COLO829 (cell line): ENCODE measurements around the gene RBCK1.
"Not testable (repeated sequence)": the region's sequence is repeated elsewhere in the genome, so short reads cannot be mapped to it uniquely, and the experiment has no call there.

Source experiments
- DNase-seq: peaks from one replicate; pipeline ENCODE4 v3.0.0; 2012; ENCODE audit warnings: low spot score

RBCK1 gene

GRCh38 chr20:376089-376488, 32.0 kb upstream of the RBCK1 start:
- no peak for DNase-seq

GRCh38 chr20:376750-377149, 31.3 kb upstream of the RBCK1 start:
- DNase-seq: no peak

GRCh38 chr20:377578-377977, 30.5 kb upstream of the RBCK1 start:
- DNase-seq: not testable (repeated sequence)

GRCh38 chr20:378961-379336, 29.1 kb upstream of the RBCK1 start:
- DNase-seq: no peak

GRCh38 chr20:380763-381580, 27.1 kb upstream of the RBCK1 start:
- peak; percentile 55 for DNase-seq

GRCh38 chr20:381581-382290, 26.4 kb upstream of the RBCK1 start:
- peak; percentile 54 for DNase-seq

GRCh38 chr20:382291-383115, 25.6 kb upstream of the RBCK1 start:
- DNase-seq: no peak

GRCh38 chr20:383889-384288, 24.2 kb upstream of the RBCK1 start:
- DNase-seq: no peak

GRCh38 chr20:384723-385122, 23.4 kb upstream of the RBCK1 start:
- DNase-seq: no peak

GRCh38 chr20:385448-385847, 22.7 kb upstream of the RBCK1 start:
- no peak for DNase-seq

- DNase-seq: not testable (repeated sequence)
Observed at GRCh38 chr20:386634-387033, 21.5 kb upstream of the RBCK1 start.

- DNase-seq: no peak
Observed at GRCh38 chr20:387520-387919, 20.6 kb upstream of the RBCK1 start.

- no peak for DNase-seq
Observed at GRCh38 chr20:388034-388994, 19.8 kb upstream of the RBCK1 start.

- DNase-seq: no peak
Observed at GRCh38 chr20:389220-389619, 18.9 kb upstream of the RBCK1 start.

GRCh38 chr20:391041-391711, 16.9 kb upstream of the RBCK1 start:
- no peak for DNase-seq

- DNase-seq: not testable (repeated sequence)
Observed at GRCh38 chr20:393296-393695, 14.8 kb upstream of the RBCK1 start.

- no peak for DNase-seq
Observed at GRCh38 chr20:396252-396618, 11.9 kb upstream of the RBCK1 start.

GRCh38 chr20:396619-397431, 11.3 kb upstream of the RBCK1 start:
- DNase-seq: no peak

- no peak for DNase-seq
Observed at GRCh38 chr20:397432-398237, 10.5 kb upstream of the RBCK1 start.
